Keratinocyte (primary cell): ENCODE measurements around the gene MEX3B. TPM values are rescaled to one million over a fixed set of nuclear protein-coding genes. Genes with fewer than 3 reads are reported as not detected.

Experiments used
- DNase-seq: peaks from one replicate; pipeline ENCODE4 v3.0.0-alpha.2; 2011; ENCODE audit warnings: low read depth, missing footprints, low spot score
- FAIRE-seq: peaks from 2 replicates; lab custom pipeline; 2011; peaks lifted over from hg19 to GRCh38; lab: Jason Lieb, UNC
- H2AFZ ChIP-seq: 2 replicates; pipeline ENCODE4 v1.6.0; 2012; ENCODE audit warnings: low read length, control low read depth, inconsistent platforms; ENCODE audit not compliant: control insufficient read depth
- H3K27ac ChIP-seq: 2 replicates; pipeline ENCODE4 v1.5.1; 2011; ENCODE audit warnings: low read length; ENCODE audit not compliant: control insufficient read depth, insufficient read depth
- H3K27me3 ChIP-seq: 3 replicates; pipeline ENCODE4 v1.6.0; 2011; ENCODE audit warnings: low read length; ENCODE audit not compliant: control insufficient read depth, insufficient read depth; ENCODE audit errors: extremely low read depth
- H3K36me3 ChIP-seq, 2 experiments: 2 replicates in 1 of 2; 3 replicates in 1 of 2; pipeline ENCODE4 v1.5.1; 2011; ENCODE audit warnings: low read length in 2 of 2, mild to moderate bottlenecking in 1 of 2; ENCODE audit not compliant: control insufficient read depth in 2 of 2, insufficient read depth in 2 of 2; ENCODE audit errors: extremely low read depth in 1 of 2
- H3K4me1 ChIP-seq: 3 replicates; pipeline ENCODE4 v1.5.1; 2011; ENCODE audit warnings: low read length; ENCODE audit not compliant: control insufficient read depth, insufficient read depth; ENCODE audit errors: extremely low read depth
- H3K4me2 ChIP-seq: 3 replicates; pipeline ENCODE4 v1.6.0; 2011; ENCODE audit warnings: low read depth, low read length; ENCODE audit not compliant: control insufficient read depth, insufficient read depth; ENCODE audit errors: extremely low read depth
- H3K4me3 ChIP-seq, 3 experiments: fragments of 200-600 bp in 1 of 3; sonication (generic) in 1 of 3; 2 replicates in 2 of 3; 3 replicates in 1 of 3; pipeline ENCODE4 v1.5.1; 2011 to 2016; ENCODE audit warnings: low read length in 3 of 3, mild to moderate bottlenecking in 3 of 3, control low read depth in 2 of 3, inconsistent platforms in 1 of 3, low read depth in 1 of 3, mixed read lengths in 1 of 3, mixed run types in 1 of 3, moderate library complexity in 1 of 3; ENCODE audit not compliant: control insufficient read depth in 2 of 3, insufficient read depth in 2 of 3; ENCODE audit errors: extremely low read depth in 1 of 3
- H3K79me2 ChIP-seq: 2 replicates; pipeline ENCODE4 v1.6.0; 2012; ENCODE audit warnings: low read length; ENCODE audit not compliant: control insufficient read depth, insufficient read depth
- H3K9ac ChIP-seq: 3 replicates; pipeline ENCODE4 v1.6.0; 2011; ENCODE audit warnings: low read length; ENCODE audit not compliant: control insufficient read depth, insufficient read depth; ENCODE audit errors: extremely low read depth
- H3K9me1 ChIP-seq: 3 replicates; pipeline ENCODE4 v1.6.0; 2011; ENCODE audit warnings: low read length; ENCODE audit not compliant: control insufficient read depth, insufficient read depth; ENCODE audit errors: extremely low read depth
- H3K9me3 ChIP-seq: 2 replicates; pipeline ENCODE4 v1.5.1; 2012; ENCODE audit warnings: low read depth, low read length; ENCODE audit not compliant: control insufficient read depth
- H4K20me1 ChIP-seq: 3 replicates; pipeline ENCODE4 v1.6.0; 2011; ENCODE audit warnings: low read length; ENCODE audit not compliant: control insufficient read depth, insufficient read depth; ENCODE audit errors: extremely low read depth
- EZH2 ChIP-seq: IDR thresholded peaks from one replicate; pipeline ENCODE4 v1.6.1; 2012; ENCODE audit warnings: inconsistent platforms, mild to moderate bottlenecking, low read length, moderate library complexity
- dilution Hi-C: fragments of 300-500 bp; cut with MboI; formaldehyde crosslinking; loops from one replicate; pipeline ENCODE4 v1.7.0; 2020; ENCODE audit warnings: low sequenced_read_pairs; ENCODE audit not compliant: extremely low pct_ligation_motif_present
- polyA plus RNA-seq, 5 experiments: library from polyadenylated mRNA; depleted of rRNA in 3 of 5; stranded (reverse) in 3 of 5; stranded (forward) in 1 of 5; unstranded in 1 of 5; fragments of >200 nt; gene quantifications; 1 replicate in 1 of 5; 2 replicates in 3 of 5; 3 replicates in 1 of 5; pipeline versions ENCODE4 v1.2.1 to v1.2.3, GENCODE V29; 2011 to 2012; ENCODE audit warnings: missing spikeins in 2 of 5, low read depth in 1 of 5, low replicate concordance in 1 of 5
- TF ChIP-seq, protein P1 (sequence below), 3 experiments: IDR thresholded peaks in 1 of 3; conservative IDR thresholded peaks in 1 of 3; optimal IDR thresholded peaks in 1 of 3; 2 replicates in 2 of 3; 3 replicates in 1 of 3; pipeline versions ENCODE3 to v1.5.1; 2011; ENCODE audit warnings: low read length in 3 of 3, mild to moderate bottlenecking in 3 of 3, moderate library complexity in 2 of 3, control low read depth in 1 of 3, inconsistent platforms in 1 of 3; ENCODE audit not compliant: insufficient read depth in 2 of 3; ENCODE audit errors: extremely low read depth in 1 of 3

MEX3B gene
- polyA plus RNA-seq, 1 donor (not counting 4 experiments of a cell fraction or from before 2014, with no cell fraction given) = 0.16 TPM

GRCh38 chr15:82080774-82081173 is 35.0 kb upstream of the MEX3B start:
- dilution Hi-C loops = no loop called here
- no peak overlapping the region for H3K4me3 ChIP-seq
- TF ChIP-seq, protein P1, sequence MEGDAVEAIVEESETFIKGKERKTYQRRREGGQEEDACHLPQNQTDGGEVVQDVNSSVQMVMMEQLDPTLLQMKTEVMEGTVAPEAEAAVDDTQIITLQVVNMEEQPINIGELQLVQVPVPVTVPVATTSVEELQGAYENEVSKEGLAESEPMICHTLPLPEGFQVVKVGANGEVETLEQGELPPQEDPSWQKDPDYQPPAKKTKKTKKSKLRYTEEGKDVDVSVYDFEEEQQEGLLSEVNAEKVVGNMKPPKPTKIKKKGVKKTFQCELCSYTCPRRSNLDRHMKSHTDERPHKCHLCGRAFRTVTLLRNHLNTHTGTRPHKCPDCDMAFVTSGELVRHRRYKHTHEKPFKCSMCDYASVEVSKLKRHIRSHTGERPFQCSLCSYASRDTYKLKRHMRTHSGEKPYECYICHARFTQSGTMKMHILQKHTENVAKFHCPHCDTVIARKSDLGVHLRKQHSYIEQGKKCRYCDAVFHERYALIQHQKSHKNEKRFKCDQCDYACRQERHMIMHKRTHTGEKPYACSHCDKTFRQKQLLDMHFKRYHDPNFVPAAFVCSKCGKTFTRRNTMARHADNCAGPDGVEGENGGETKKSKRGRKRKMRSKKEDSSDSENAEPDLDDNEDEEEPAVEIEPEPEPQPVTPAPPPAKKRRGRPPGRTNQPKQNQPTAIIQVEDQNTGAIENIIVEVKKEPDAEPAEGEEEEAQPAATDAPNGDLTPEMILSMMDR (optimal IDR thresholded peaks at IDR 0.05 in 1 of 3, IDR thresholded peaks at IDR 0.05 in 1 of 3, conservative IDR thresholded peaks at IDR 0.05 in 1 of 3; ENCODE audit: extremely low read depth in 1 of 3, insufficient read depth in 2 of 3, low read length in 3 of 3) = no peak
- no peak for TF ChIP-seq EZH2
- no peak overlapping the region for H3K4me2 ChIP-seq
- no peaks in the 10 kb centered on the region for H3K36me3 ChIP-seq
- H3K79me2 ChIP-seq = no peaks in the 10 kb centered on the region
- no peak overlapping the region for H3K9ac ChIP-seq
- no peaks in the 10 kb centered on the region for H4K20me1 ChIP-seq
- H3K9me3 ChIP-seq = no peaks in the 10 kb centered on the region
- H2AFZ ChIP-seq = no peak overlapping the region
- H3K27ac ChIP-seq = no peak overlapping the region
- no peak for DNase-seq
- H3K9me1 ChIP-seq = no peaks in the 10 kb centered on the region
- H3K4me1 ChIP-seq = no peaks in the 10 kb centered on the region
- peaks cover 7% of the 10 kb centered on the region for H3K27me3 ChIP-seq
- FAIRE-seq = no peak

GRCh38 chr15:82079736-82080135 is 33.9 kb upstream of the MEX3B start:
- H3K36me3 ChIP-seq = no peaks in the 10 kb centered on the region
- no peak for FAIRE-seq
- H3K4me1 ChIP-seq = no peaks in the 10 kb centered on the region
- H3K79me2 ChIP-seq = no peaks in the 10 kb centered on the region
- dilution Hi-C loops = no loop called here
- H3K27ac ChIP-seq = no peak overlapping the region
- H3K9ac ChIP-seq = no peak overlapping the region
- no peak overlapping the region for H2AFZ ChIP-seq
- no peaks in the 10 kb centered on the region for H4K20me1 ChIP-seq
- TF ChIP-seq, protein P1 (optimal IDR thresholded peaks at IDR 0.05 in 1 of 3, IDR thresholded peaks at IDR 0.05 in 1 of 3, conservative IDR thresholded peaks at IDR 0.05 in 1 of 3; ENCODE audit: extremely low read depth in 1 of 3, insufficient read depth in 2 of 3, low read length in 3 of 3) = no peak
- no peak for TF ChIP-seq EZH2
- no peak for DNase-seq
- H3K9me1 ChIP-seq = no peaks in the 10 kb centered on the region
- H3K4me2 ChIP-seq = no peak overlapping the region
- H3K27me3 ChIP-seq = peaks cover 7% of the 10 kb centered on the region
- no peaks in the 10 kb centered on the region for H3K9me3 ChIP-seq
- no peak overlapping the region for H3K4me3 ChIP-seq
